Measurements from ENCODE around the gene LMO4.

- TF ChIP-seq CTCF (IDR thresholded peaks at IDR 0.05) (no peak), POLR2A (IDR thresholded peaks at IDR 0.05) (no peak), POLR2AphosphoS5 (IDR thresholded peaks at IDR 0.05) (peak in 1 of 3 donors; percentile 28)
Measured at GRCh38 chr1:87329051-87329525, 408 bp downstream of the LMO4 start.

Data from stomach (tissue), 4 donors.